Ishikawa (cell line): ENCODE results near the gene TUBGCP2.

ENCODE experiments used
- CEBPB ChIP-seq: IDR thresholded peaks from 2 replicates; pipeline ENCODE4 v1.6.1; 2012
- CREB1 ChIP-seq: IDR thresholded peaks from 2 replicates; pipeline ENCODE4 v1.6.1; 2012; ENCODE audit warnings: low read depth
- EGR1 ChIP-seq: IDR thresholded peaks from 2 replicates; pipeline ENCODE4 v1.6.1; 2012
- EP300 ChIP-seq: IDR thresholded peaks from 2 replicates; pipeline ENCODE4 v1.6.1; 2012; ENCODE audit warnings: borderline replicate concordance
- FOXM1 ChIP-seq: IDR thresholded peaks from 2 replicates; pipeline ENCODE4 v1.6.1; 2012; ENCODE audit warnings: low read depth, borderline replicate concordance
- MAX ChIP-seq: IDR thresholded peaks from 2 replicates; pipeline ENCODE4 v1.6.1; 2012
- NFIC ChIP-seq: IDR thresholded peaks from 2 replicates; pipeline ENCODE4 v1.6.1; 2012
- RAD21 ChIP-seq: IDR thresholded peaks from 2 replicates; pipeline ENCODE4 v1.6.1; 2012; ENCODE audit warnings: low read depth
- REST ChIP-seq: IDR thresholded peaks from 2 replicates; pipeline ENCODE4 v1.6.1; 2012; ENCODE audit warnings: low read depth, mild to moderate bottlenecking
- TAF1 ChIP-seq: IDR thresholded peaks from 2 replicates; pipeline ENCODE4 v1.6.1; 2012; ENCODE audit warnings: low read depth, mild to moderate bottlenecking
- TCF12 ChIP-seq: IDR thresholded peaks from 2 replicates; pipeline ENCODE4 v1.6.1; 2012; ENCODE audit warnings: low read depth
- TEAD4 ChIP-seq: IDR thresholded peaks from 2 replicates; pipeline ENCODE4 v1.6.1; 2012
- USF1 ChIP-seq: IDR thresholded peaks from 2 replicates; pipeline ENCODE4 v1.6.1; 2012
- YY1 ChIP-seq: IDR thresholded peaks from 2 replicates; pipeline ENCODE4 v1.6.1; 2012; ENCODE audit warnings: low read depth
- ZBTB7A ChIP-seq: IDR thresholded peaks from 2 replicates; pipeline ENCODE4 v1.6.1; 2012; ENCODE audit warnings: low read depth

Gene TUBGCP2

GRCh38 chr10:133316266-133316665 is 7.6 kb upstream of the TUBGCP2 start:
- TF ChIP-seq CEBPB: no peak
- TF ChIP-seq USF1: no peak
- TF ChIP-seq ZBTB7A: no peak
- no peak for TF ChIP-seq REST
- no peak for TF ChIP-seq MAX
- no peak for TF ChIP-seq TCF12

- TF ChIP-seq TEAD4 (no peak), EP300 (no peak), ZBTB7A (no peak), EGR1 (no peak), TAF1 (no peak), REST (no peak), MAX (no peak), TCF12 (no peak), NFIC (no peak), USF1 (no peak), CEBPB (no peak)
Measured at GRCh38 chr10:133315847-133316246, 7.2 kb upstream of the TUBGCP2 start.

- TF ChIP-seq TAF1: no peak
- TF ChIP-seq CREB1: no peak
- no peak for TF ChIP-seq ZBTB7A
- no peak for TF ChIP-seq MAX
- TF ChIP-seq RAD21: no peak
- TF ChIP-seq TEAD4: no peak
- TF ChIP-seq YY1: no peak
- no peak for TF ChIP-seq USF1
- no peak for TF ChIP-seq REST
- TF ChIP-seq EGR1: no peak
- no peak for TF ChIP-seq CEBPB
- TF ChIP-seq FOXM1: no peak
- no peak for TF ChIP-seq TCF12
- no peak for TF ChIP-seq NFIC
- no peak for TF ChIP-seq EP300
Measured at GRCh38 chr10:133314911-133315310, 6.2 kb upstream of the TUBGCP2 start.

- no peak for TF ChIP-seq MAX
- TF ChIP-seq TCF12: no peak
- no peak for TF ChIP-seq EP300
- no peak for TF ChIP-seq CREB1
- no peak for TF ChIP-seq FOXM1
- no peak for TF ChIP-seq EGR1
- TF ChIP-seq YY1: no peak
- TF ChIP-seq RAD21: no peak
- TF ChIP-seq NFIC: no peak
- TF ChIP-seq USF1: no peak
Measured at GRCh38 chr10:133313192-133313591, 4.5 kb upstream of the TUBGCP2 start.
